Neural crest cell (in vitro differentiated cells): ENCODE data around the gene GRIP1. TPM values are rescaled to one million over a fixed set of nuclear protein-coding genes. Genes with fewer than 3 reads are reported as not detected.

Experiments used
- DNase-seq: peaks from one replicate; pipeline ENCODE4 v3.0.0; 2021; ENCODE audit warnings: low read depth, mixed read lengths, low spot score
- H3K27ac Mint-ChIP-seq: one replicate; pipeline ENCODE4 v1.8.0; 2021; ENCODE audit warnings: mild to moderate bottlenecking, mixed read lengths; ENCODE audit not compliant: unreplicated experiment
- H3K27me3 Mint-ChIP-seq: 2 replicates; pipeline ENCODE4 v1.8.0; 2021; ENCODE audit warnings: low read depth, mild to moderate bottlenecking, mixed read lengths
- H3K36me3 Mint-ChIP-seq: 2 replicates; pipeline ENCODE4 v1.8.0; 2021; ENCODE audit warnings: low read depth, mild to moderate bottlenecking, mixed read lengths
- H3K4me1 Mint-ChIP-seq: 2 replicates; pipeline ENCODE4 v1.8.0; 2021; ENCODE audit warnings: mixed read lengths
- H3K4me3 Mint-ChIP-seq: one replicate; pipeline ENCODE4 v1.8.0; 2021; ENCODE audit warnings: mild to moderate bottlenecking, mixed read lengths
- H3K9me3 Mint-ChIP-seq: 2 replicates; pipeline ENCODE4 v1.8.0; 2021; ENCODE audit warnings: mixed read lengths
- total RNA-seq: library from RNA; stranded (reverse); gene quantifications from 2 replicates; pipeline ENCODE4 v1.2.1, GENCODE V29; 2021
- TF ChIP-seq, protein P1 (sequence below): fragments of 200-600 bp; sonication (generic); conservative IDR thresholded peaks from 2 replicates; pipeline ENCODE4 v1.5.0; 2021; ENCODE audit warnings: antibody characterized with exemption, mild to moderate bottlenecking

The GRIP1 gene
- total RNA-seq, 1 donor from 2014 or later = 40.3 TPM

DNA sequence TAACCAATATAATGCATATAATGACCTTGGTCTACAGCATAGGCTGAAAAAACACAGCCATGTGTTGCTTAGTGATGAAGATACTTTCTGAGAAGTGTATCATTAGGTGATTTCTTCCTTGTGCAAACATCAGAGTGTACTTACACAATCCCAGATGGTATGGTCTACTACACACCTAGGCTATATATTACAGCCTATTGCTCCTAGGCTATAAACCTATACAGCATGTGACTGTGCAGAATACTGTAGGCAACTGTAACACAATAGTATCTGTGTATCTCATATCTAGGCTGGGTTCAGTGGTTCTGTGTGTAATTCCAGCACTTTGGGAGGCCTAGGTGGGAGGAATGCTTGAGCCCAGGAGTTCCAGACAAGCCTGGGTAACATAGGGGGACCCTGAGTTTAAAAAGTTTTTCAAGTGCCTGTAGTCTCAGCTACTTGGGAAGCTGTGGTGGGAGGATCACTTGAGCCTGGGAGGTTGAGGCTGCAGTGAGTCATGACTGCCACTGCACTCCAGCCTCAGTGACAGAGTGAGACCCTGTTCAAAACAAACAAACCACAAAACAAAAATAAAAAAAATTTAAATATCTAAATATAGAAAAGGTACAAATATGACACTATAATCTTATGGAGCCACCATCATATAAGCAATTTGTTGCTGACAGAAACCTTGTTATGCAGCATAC lies 66.6 kb downstream of the GRIP1 start:
- TF ChIP-seq, protein P1, sequence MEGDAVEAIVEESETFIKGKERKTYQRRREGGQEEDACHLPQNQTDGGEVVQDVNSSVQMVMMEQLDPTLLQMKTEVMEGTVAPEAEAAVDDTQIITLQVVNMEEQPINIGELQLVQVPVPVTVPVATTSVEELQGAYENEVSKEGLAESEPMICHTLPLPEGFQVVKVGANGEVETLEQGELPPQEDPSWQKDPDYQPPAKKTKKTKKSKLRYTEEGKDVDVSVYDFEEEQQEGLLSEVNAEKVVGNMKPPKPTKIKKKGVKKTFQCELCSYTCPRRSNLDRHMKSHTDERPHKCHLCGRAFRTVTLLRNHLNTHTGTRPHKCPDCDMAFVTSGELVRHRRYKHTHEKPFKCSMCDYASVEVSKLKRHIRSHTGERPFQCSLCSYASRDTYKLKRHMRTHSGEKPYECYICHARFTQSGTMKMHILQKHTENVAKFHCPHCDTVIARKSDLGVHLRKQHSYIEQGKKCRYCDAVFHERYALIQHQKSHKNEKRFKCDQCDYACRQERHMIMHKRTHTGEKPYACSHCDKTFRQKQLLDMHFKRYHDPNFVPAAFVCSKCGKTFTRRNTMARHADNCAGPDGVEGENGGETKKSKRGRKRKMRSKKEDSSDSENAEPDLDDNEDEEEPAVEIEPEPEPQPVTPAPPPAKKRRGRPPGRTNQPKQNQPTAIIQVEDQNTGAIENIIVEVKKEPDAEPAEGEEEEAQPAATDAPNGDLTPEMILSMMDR = no peak
- Mint-ChIP-seq H3K4me1 (peaks cover 8% of the 10 kb centered on the region), H3K9me3 (no peaks in the 10 kb centered on the region), H3K36me3 (no peaks in the 10 kb centered on the region), H3K27me3 (no peaks in the 10 kb centered on the region), H3K27ac (no peak overlapping the region), H3K4me3 (no peak overlapping the region)
- DNase-seq = no peak

DNA sequence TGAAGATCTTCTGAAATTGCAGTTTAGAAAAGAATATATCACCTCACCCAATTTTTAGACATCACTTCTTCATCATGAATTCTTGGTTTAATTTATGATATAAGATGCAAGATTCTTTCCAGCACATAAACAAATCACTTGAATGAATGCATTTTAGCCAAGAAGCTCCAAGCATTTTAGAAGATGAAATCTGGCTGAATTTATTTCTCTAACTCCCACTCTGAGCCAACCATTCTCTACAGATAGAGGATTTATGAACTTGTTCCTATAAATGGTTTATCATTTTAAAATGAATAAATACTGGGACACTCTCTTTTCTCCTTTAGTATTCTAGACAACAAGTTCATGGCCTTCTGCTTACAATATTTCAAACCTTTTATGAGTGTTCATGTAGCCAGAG lies 71.7 kb downstream of the GRIP1 start:
- Mint-ChIP-seq H3K9me3 (no peaks in the 10 kb centered on the region), H3K4me1 (no peaks in the 10 kb centered on the region), H3K27me3 (no peaks in the 10 kb centered on the region), H3K36me3 (no peaks in the 10 kb centered on the region), H3K4me3 (no peak overlapping the region), H3K27ac (no peak overlapping the region)
- TF ChIP-seq, protein P1 = no peak
- no peak for DNase-seq

DNA sequence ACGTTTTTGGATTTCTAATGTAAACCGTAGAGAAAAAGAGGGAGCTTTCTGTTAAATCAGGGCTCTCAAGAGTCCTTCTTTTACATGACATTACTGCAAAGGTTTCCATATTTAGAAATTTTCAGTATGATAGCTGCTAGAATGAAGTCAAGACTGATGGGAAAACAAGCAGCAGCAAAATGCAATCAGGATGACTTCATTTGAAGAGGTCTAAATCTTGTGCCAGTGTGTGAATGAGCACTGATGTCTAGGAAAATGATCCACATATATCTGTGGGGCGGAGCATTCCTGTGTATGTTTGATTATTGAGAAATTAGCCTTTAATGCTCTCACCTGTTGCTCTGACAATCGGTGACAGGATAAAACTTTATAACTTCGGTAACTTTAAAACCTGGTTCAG lies 73.6 kb downstream of the GRIP1 start:
- Mint-ChIP-seq H3K36me3 (no peaks in the 10 kb centered on the region), H3K27me3 (no peaks in the 10 kb centered on the region), H3K4me1 (peaks cover 6% of the 10 kb centered on the region), H3K9me3 (no peaks in the 10 kb centered on the region), H3K4me3 (no peak overlapping the region), H3K27ac (no peak overlapping the region)
- DNase-seq = no peak
- TF ChIP-seq, protein P1 = no peak

DNA sequence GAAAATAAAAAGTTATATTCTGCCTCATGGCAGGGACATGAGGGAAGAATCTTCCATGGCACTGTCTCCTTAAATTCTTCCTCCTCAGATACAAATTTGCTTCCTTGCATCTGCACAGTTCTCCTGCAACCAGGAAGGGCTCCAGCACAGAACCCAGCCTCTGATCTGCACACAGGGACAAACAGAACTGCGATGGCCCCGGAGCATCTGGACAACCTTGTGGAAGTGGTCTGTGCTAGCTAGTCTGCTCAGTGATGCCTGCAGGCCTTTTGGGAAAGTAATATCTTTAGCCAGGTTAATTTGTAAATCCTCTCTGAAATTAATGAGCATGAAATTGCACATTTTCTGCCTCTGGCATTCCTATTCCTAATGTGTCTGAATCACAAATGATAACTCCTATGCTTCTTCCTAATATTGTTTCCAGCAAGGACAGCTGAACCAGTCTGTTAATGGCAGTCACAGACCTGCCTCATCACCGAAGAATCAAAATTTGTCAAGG lies 74.8 kb downstream of the GRIP1 start:
- H3K27me3 Mint-ChIP-seq = no peaks in the 10 kb centered on the region
- TF ChIP-seq, protein P1 = no peak
- H3K4me1 Mint-ChIP-seq = peaks cover 6% of the 10 kb centered on the region
- no peaks in the 10 kb centered on the region for H3K36me3 Mint-ChIP-seq
- no peak for DNase-seq
- no peak overlapping the region for H3K4me3 Mint-ChIP-seq
- no peak overlapping the region for H3K27ac Mint-ChIP-seq
- H3K9me3 Mint-ChIP-seq = no peaks in the 10 kb centered on the region

DNA sequence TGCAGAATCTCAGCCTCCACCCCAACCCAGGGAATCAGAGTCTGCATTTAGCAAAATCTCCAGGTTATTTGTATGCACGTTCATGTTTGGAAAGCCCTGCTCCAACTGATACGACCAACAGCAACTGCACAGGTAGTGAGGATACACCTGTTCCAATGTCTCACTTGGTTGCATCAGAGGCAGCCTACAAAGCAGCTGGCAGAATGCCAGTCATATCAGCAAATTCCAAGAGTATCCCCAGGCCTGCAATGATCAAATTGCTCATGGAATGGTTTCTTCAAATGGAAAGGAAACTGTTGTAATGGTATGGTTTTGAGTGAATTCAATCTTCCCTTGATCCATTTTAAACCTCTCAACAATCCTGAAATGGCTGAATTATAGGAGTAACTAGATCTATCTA lies 75.4 kb downstream of the GRIP1 start:
- no peak overlapping the region for H3K27ac Mint-ChIP-seq
- H3K36me3 Mint-ChIP-seq = no peaks in the 10 kb centered on the region
- no peaks in the 10 kb centered on the region for H3K27me3 Mint-ChIP-seq
- no peak for DNase-seq
- H3K4me1 Mint-ChIP-seq = peaks cover 6% of the 10 kb centered on the region
- TF ChIP-seq, protein P1 = no peak
- H3K4me3 Mint-ChIP-seq = no peak overlapping the region
- H3K9me3 Mint-ChIP-seq = no peaks in the 10 kb centered on the region
